Measurements from ENCODE around the gene TAF9. TPM values are rescaled to one million over a fixed set of nuclear protein-coding genes. Genes with fewer than 3 reads are reported as not detected.

Gene TAF9
- total RNA-seq, 4 donors from 2014 or later: 38.6 to 57.0 (median 49.8) TPM

- TF ChIP-seq, protein P1, sequence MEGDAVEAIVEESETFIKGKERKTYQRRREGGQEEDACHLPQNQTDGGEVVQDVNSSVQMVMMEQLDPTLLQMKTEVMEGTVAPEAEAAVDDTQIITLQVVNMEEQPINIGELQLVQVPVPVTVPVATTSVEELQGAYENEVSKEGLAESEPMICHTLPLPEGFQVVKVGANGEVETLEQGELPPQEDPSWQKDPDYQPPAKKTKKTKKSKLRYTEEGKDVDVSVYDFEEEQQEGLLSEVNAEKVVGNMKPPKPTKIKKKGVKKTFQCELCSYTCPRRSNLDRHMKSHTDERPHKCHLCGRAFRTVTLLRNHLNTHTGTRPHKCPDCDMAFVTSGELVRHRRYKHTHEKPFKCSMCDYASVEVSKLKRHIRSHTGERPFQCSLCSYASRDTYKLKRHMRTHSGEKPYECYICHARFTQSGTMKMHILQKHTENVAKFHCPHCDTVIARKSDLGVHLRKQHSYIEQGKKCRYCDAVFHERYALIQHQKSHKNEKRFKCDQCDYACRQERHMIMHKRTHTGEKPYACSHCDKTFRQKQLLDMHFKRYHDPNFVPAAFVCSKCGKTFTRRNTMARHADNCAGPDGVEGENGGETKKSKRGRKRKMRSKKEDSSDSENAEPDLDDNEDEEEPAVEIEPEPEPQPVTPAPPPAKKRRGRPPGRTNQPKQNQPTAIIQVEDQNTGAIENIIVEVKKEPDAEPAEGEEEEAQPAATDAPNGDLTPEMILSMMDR (IDR thresholded peaks at IDR 0.05): no peak
- DNase-seq (ENCODE audit: low spot score) (no peak), ATAC-seq (ENCODE audit: low FRiP score) (no peak)
Measured at GRCh38 chr5:69364850-69365249, 4.5 kb downstream of the TAF9 start.

DNA sequence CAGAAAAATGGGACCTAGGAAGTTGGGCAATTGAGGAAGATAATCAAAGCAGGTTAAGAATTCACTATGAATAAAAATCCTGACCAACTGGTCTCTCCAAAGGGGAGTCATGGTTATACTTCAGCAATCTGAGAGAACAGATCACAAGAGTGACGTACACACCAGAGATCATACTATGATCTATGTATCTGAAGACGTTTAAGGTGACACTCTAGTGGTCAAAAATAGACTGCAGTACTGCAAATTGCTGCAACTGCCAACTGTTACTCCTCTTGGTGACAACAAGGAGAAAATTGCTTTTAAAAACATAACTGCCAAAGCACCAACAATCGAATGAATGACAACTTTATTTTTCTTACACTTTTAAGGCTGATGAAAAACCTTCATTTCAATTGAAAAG is 4.9 kb downstream of the TAF9 start:
- no peak for ATAC-seq (ENCODE audit: low FRiP score)
- TF ChIP-seq, protein P1 (IDR thresholded peaks at IDR 0.05): no peak
- DNase-seq (ENCODE audit: low spot score): no peak

- TF ChIP-seq, protein P1 (IDR thresholded peaks at IDR 0.05): no peak
- ATAC-seq (ENCODE audit: low FRiP score) (no peak), DNase-seq (ENCODE audit: low spot score) (no peak)
Measured at GRCh38 chr5:69360442-69360841, 8.9 kb downstream of the TAF9 start.

- TF ChIP-seq, protein P1 (IDR thresholded peaks at IDR 0.05): no peak
- DNase-seq (ENCODE audit: low spot score) (no peak), ATAC-seq (ENCODE audit: low FRiP score) (no peak)
Measured at GRCh38 chr5:69359699-69360098, 9.6 kb downstream of the TAF9 start.

- DNase-seq (ENCODE audit: low spot score) (no peak), ATAC-seq (ENCODE audit: low FRiP score) (no peak)
- TF ChIP-seq, protein P1 (IDR thresholded peaks at IDR 0.05): no peak
Measured at GRCh38 chr5:69350664-69351063, 18.7 kb downstream of the TAF9 start.

GRCh38 chr5:69343083-69343482 is 26.2 kb downstream of the TAF9 start:
- TF ChIP-seq, protein P1 (IDR thresholded peaks at IDR 0.05): no peak
- no peak for ATAC-seq (ENCODE audit: low FRiP score)
- DNase-seq (ENCODE audit: low spot score): no peak

GRCh38 chr5:69341520-69342161 is 27.7 kb downstream of the TAF9 start:
- ATAC-seq (ENCODE audit: low FRiP score): no peak
- no peak for DNase-seq (ENCODE audit: low spot score)
- TF ChIP-seq, protein P1 (IDR thresholded peaks at IDR 0.05): no peak

All from omental fat pad (tissue), 4 donors.